ENCODE data around the gene DARS1.

DNA sequence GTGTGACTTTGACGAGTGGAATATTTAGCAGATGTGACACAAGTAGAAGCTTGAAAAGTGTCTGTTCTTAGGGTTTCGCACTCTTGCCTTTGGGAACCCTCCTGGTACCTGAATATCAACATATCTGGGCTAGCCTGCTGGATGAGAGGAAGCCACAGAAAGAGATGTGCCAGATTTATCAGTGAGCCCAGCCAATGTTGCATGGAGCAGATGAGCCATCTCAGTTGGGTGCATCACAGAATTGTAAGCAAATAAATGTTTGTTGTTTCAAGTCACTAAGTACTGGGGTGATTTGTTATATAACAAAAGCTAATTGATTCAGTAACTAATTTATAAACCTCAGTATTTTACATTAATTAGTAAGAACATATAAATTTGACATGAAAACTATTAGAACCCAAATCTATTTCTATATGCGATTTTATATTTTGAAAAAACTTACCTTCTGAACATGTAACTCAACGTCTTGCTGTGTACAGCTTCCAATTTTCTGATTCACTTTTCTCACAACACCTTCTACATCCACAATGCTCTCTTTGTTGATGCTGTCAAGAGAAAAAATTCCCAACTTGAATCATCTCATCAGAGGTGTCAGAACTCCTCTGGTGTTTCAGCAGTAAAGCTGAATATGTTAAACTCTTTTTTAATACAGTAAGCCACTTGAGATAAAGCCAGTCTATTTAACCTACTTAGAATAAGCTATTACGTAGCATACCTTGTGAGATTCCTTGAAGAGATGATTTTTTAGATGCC is 42.3 kb downstream of the DARS1 start:
- TF ChIP-seq CTCF (IDR thresholded peaks at IDR 0.05) (no peak), POLR2A (IDR thresholded peaks at IDR 0.05) (no peak)
